NOMO-1 treated with dmso at 0.1 percent for 144 hours (cell line): ENCODE measurements around the gene URGCP.
"Not testable (repeated sequence)": the region's sequence is repeated elsewhere in the genome, so short reads cannot be mapped to it uniquely, and the experiment has no call there.

Source experiments
- DNase-seq: peaks from one replicate; lab custom pipeline; 2025; ENCODE audit not compliant: unreplicated experiment; lab: John Stamatoyannopoulos, UW

The URGCP gene

DNA sequence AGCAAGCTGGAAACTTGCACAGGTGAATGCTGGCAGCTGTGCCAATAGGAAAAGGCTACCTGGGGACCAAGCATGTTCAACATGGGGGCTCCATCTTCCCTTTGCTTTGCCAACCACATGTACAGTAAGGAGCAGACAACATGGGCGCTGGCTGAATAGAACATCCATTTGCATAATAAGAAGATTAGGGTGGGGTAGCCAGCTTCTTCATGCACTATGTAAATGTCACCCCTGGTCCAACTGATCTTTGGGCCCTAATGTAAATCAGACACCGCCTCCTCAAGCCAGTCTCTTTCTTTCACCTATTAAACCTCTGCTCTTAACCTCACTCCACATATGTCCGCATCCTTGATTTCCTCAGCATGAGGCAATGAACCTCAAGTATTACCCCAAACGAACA is 63.1 kb downstream of the URGCP start:
- no peak for DNase-seq

GRCh38 chr7:43838201-43838658 is 68.2 kb downstream of the URGCP start:
- DNase-seq, result no peak

DNA sequence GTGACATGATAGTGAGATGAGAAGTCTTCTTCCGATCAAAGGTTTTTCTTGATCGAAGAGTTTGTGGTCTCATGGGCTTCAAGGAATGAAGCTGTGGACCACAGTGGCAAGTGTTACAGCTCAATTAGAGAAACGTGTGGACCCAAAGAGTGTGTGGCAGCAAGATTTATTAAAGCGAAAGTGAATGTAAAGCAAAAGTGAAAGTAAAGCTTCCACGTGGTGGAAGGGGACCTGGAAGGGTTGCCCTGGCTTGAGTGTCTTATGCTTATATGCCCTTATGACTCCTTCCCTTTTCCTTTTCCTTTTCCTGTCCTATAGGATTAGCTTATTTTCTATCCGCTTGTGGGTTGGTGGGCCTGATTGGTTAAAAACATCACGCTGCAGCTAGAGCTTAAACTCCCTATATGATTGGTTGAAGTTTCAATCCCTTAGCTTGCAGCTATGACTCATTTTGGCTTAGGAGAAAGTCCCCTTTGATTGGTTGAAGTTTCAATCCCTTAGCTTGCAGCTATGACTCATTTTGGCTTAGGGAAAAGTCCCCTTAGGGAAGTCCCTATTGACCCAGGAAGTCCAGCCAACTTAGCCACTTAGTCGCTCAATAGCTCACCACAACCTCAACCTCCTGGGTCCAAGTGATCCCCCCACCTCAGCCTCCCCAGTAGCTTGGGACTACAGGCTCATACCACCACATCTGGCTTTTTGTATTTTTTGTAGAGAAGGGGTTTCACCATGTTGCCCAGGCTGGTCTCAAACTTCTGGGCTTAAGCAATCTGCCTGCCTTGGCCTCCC is 71.7 kb downstream of the URGCP start:
- DNase-seq, result peak; percentile 9

- DNase-seq, result not testable (repeated sequence)
Measured at GRCh38 chr7:43830917-43831316, 75.5 kb downstream of the URGCP start.
